Measurements from ENCODE around the gene MAN2A2. TPM values are rescaled to one million over a fixed set of nuclear protein-coding genes. Genes with fewer than 3 reads are reported as not detected.

Gene MAN2A2
- total and polyA plus RNA-seq, 9 of the 15 experiments (the other 6 are each of a cell fraction or from before 2014, with no cell fraction given), result 7.3 to 151 (median 43.4) TPM

DNA sequence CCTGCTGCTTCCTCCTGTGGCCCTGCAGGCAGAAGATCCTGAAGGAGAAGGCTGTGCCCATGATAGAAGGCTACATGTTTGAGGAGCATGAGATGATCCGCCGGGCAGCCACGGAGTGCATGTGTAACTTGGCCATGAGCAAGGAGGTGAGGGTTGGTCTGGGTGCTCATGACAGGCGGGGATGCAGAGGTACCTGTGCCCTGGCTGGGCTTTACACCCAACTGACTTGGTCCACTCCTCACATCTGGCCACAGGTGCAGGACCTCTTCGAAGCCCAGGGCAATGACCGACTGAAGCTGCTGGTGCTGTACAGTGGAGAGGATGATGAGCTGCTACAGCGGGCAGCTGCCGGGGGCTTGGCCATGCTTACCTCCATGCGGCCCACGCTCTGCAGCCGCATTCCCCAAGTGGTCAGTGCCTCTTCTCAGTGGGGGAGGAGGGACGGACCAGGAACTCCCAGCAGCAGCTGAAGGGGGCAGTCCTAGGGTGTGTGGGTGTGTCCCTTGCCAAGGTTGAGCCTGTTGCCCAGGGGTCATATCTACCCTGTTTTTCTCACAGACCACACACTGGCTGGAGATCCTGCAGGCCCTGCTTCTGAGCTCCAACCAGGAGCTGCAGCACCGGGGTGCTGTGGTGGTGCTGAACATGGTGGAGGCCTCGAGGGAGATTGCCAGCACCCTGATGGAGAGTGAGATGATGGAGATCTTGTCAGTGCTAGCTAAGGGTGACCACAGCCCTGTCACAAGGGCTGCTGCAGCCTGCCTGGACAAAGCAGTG, 50.0 kb downstream of the MAN2A2 start:
- no peak for DNase-seq (ENCODE audit: extremely low read depth in 1 of 4, low spot score in 3 of 4)
- Histone ChIP-seq H3K27ac (ENCODE audit: extremely low read depth, low read depth, low read length) (no peak overlapping the region), H3K9ac (ENCODE audit: insufficient read depth in 1 of 2, low read depth in 2 of 2, low read length in 2 of 2) (peak overlapping the region in 1 of 2 experiments; percentile 84; a peak in 2 of 4 replicates), H3K9me1 (ENCODE audit: control insufficient read depth, insufficient read depth, low read length) (peaks cover 3% of the 10 kb centered on the region), H3K36me3 (ENCODE audit: control insufficient read depth, insufficient read depth, low read length) (peaks cover 66% of the 10 kb centered on the region), H3K27me3 (ENCODE audit: control insufficient read depth in 2 of 2, insufficient read depth in 2 of 2, low read length in 2 of 2) (no peaks in the 10 kb centered on the region), H2AFZ (ENCODE audit: low read depth, low read length) (no peak overlapping the region), H4K20me1 (replicated peaks; ENCODE audit: control insufficient read depth, insufficient read depth, low read length) (no peaks in the 10 kb centered on the region), H3K4me3 (no peak overlapping the region), H3K79me2 (ENCODE audit: control insufficient read depth, insufficient read depth, low read length) (peaks cover 25% of the 10 kb centered on the region), H3K4me2 (ENCODE audit: insufficient read depth, low read length) (no peak overlapping the region), H3K9me3 (replicated peaks; ENCODE audit: control insufficient read depth, insufficient read depth, low read depth, low read length) (no peaks in the 10 kb centered on the region), H3K4me1 (replicated peaks in 1 of 2; ENCODE audit: control insufficient read depth in 2 of 2, insufficient read depth in 2 of 2, low read length in 2 of 2) (peaks cover 19 to 62% of the 10 kb centered on the region in 2 experiments; a peak in 4 of 5 replicates)
- in situ Hi-C loops (cut with MboI) (no loop called here), intact Hi-C loops (cut with micrococcal nuclease) (no loop called here)
- no TSS peak for BruUV-seq (replicated peaks)
- ChIA-PET CTCF (ENCODE audit: low intra/inter-chr PET ratio) (no interaction called here), POLR2A (interaction anchor here (0.5 to 2.5 kb wide), 6 partner anchors 9 to 590 kb away, joined by 3 to 9 read pairs (median 4); partner anchors contain the start of gene HDDC3)
- TF ChIP-seq IRF9 (tag; IDR thresholded peaks at IDR 0.05) (no peak), ATF1 (CRISPR knock-in tag; IDR thresholded peaks at IDR 0.05) (no peak), ATF1 (tag; IDR thresholded peaks at IDR 0.05) (no peak), KHSRP (IDR thresholded peaks at IDR 0.05) (no peak), BCOR (IDR thresholded peaks at IDR 0.05) (no peak), MTA2 (IDR thresholded peaks at IDR 0.05; ENCODE audit: low read depth) (no peak), ZBTB7A (IDR thresholded peaks at IDR 0.05; ENCODE audit: borderline replicate concordance, control insufficient read depth, low read depth, low read length) (no peak), POLR2G (IDR thresholded peaks at IDR 0.05; ENCODE audit: low read depth, low read length) (0 out of 2 replicates have a peak, but pooled peaks have one; percentile 35), ZNF253 (CRISPR knock-in tag; conservative IDR thresholded peaks at IDR 0.05) (no peak), ZNF280B (CRISPR knock-in tag; IDR thresholded peaks at IDR 0.05) (no peak), CTBP1 (IDR thresholded peaks at IDR 0.05; ENCODE audit: borderline replicate concordance) (peak; percentile 33; the same call in 1 of the 2 replicates)
- TF ChIP-seq, protein P1, sequence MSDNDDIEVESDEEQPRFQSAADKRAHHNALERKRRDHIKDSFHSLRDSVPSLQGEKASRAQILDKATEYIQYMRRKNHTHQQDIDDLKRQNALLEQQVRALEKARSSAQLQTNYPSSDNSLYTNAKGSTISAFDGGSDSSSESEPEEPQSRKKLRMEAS (CRISPR knock-in tag; IDR thresholded peaks at IDR 0.05), result no peak
- FAIRE-seq, result no peak
- WGBS (ENCODE audit: insufficient coverage, low coverage, missing lambda C conversion rate), result 92% methylated on average over 13 of the region's 14 CpGs
- no peak for ATAC-seq
